Caco-2 (cell line): ENCODE measurements around the gene ZNF35. TPM values are rescaled to one million over a fixed set of nuclear protein-coding genes. Genes with fewer than 3 reads are reported as not detected.

Experiments
- BruUV-seq: library from RNA; stranded (reverse); fragments of 400-500 nt; replicated peaks from 2 replicates; lab custom pipeline; 2021; lab: Mats Ljungman, UMichigan
- CTCF ChIA-PET: fragments of 300-600 bp; sonication (Branson Sonifier 250); formaldehyde crosslinking; loops from one replicate; lab custom pipeline; 2022; ENCODE audit warnings: antibody characterized with exemption; lab: Charles Lee
- POLR2A ChIA-PET: fragments of 300-600 bp; sonication (Branson Sonifier 250); formaldehyde crosslinking; loops from one replicate; lab custom pipeline; 2022; ENCODE audit warnings: antibody characterized with exemption; lab: Charles Lee
- DNase-seq, 2 experiments: peaks; one replicate each; pipeline versions ENCODE4 v3.0.0 to v3.0.0-alpha.2; 2020 to 2022
- H3K27me3 ChIP-seq: replicated peaks from 2 replicates; pipeline ENCODE4 v1.6.0; 2011; ENCODE audit warnings: low read length; ENCODE audit not compliant: control insufficient read depth, insufficient read depth
- H3K36me3 ChIP-seq: 2 replicates; pipeline ENCODE4 v1.5.1; 2011; ENCODE audit warnings: low read length; ENCODE audit not compliant: control insufficient read depth, insufficient read depth
- H3K4me1 ChIP-seq: fragments of 250-450 bp; sonication (Bioruptor Pico); 2 replicates; pipeline ENCODE4 v1.5.1; 2020; ENCODE audit warnings: mild to moderate bottlenecking
- H3K4me3 ChIP-seq: 2 replicates; pipeline ENCODE4 v1.5.1; 2011; ENCODE audit warnings: low read depth, mild to moderate bottlenecking, control low read depth, low read length
- H3K9me3 ChIP-seq: fragments of 250-450 bp; sonication (Bioruptor Pico); 2 replicates; pipeline ENCODE4 v1.5.1; 2020; ENCODE audit warnings: mild to moderate bottlenecking, moderate library complexity
- H3K27ac Mint-ChIP-seq: one replicate; pipeline ENCODE4 v1.8.0; 2022; ENCODE audit warnings: mixed read lengths; ENCODE audit not compliant: unreplicated experiment
- H3K27me3 Mint-ChIP-seq: one replicate; pipeline ENCODE4 v1.8.0; 2022; ENCODE audit warnings: mixed read lengths; ENCODE audit not compliant: insufficient read depth, unreplicated experiment
- H3K36me3 Mint-ChIP-seq: one replicate; pipeline ENCODE4 v1.8.0; 2022; ENCODE audit warnings: mild to moderate bottlenecking, mixed read lengths; ENCODE audit not compliant: insufficient read depth, unreplicated experiment
- H3K4me1 Mint-ChIP-seq: one replicate; pipeline ENCODE4 v1.8.0; 2022; ENCODE audit warnings: low read depth, mixed read lengths; ENCODE audit not compliant: unreplicated experiment
- H3K4me3 Mint-ChIP-seq: one replicate; pipeline ENCODE4 v1.8.0; 2022; ENCODE audit warnings: mild to moderate bottlenecking, moderate library complexity, mixed read lengths; ENCODE audit not compliant: unreplicated experiment
- H3K9me3 Mint-ChIP-seq: one replicate; pipeline ENCODE4 v1.8.0; 2022; ENCODE audit warnings: mixed read lengths; ENCODE audit not compliant: unreplicated experiment
- CTCF ChIP-seq, 2 experiments: fragments of 200-600 bp in 1 of 2; IDR thresholded peaks; 1 replicate in 1 of 2; 2 replicates in 1 of 2; pipeline versions ENCODE4 v1.5.1 to v1.8.0; 2011 to 2022; ENCODE audit warnings: antibody characterized with exemption in 1 of 2, control low read depth in 1 of 2, inconsistent platforms in 1 of 2, low read depth in 1 of 2, low read length in 1 of 2, mild to moderate bottlenecking in 1 of 2, moderate library complexity in 1 of 2; ENCODE audit not compliant: insufficient read depth in 1 of 2, severe bottlenecking in 1 of 2, unreplicated experiment in 1 of 2
- intact Hi-C: fragments of 100-400 bp; cut with micrococcal nuclease; formaldehyde crosslinking; loops from one replicate; pipeline ENCODE4 v1.10.0; 2022; ENCODE audit not compliant: unreplicated experiment
- total RNA-seq: library from RNA; stranded (reverse); gene quantifications from 2 replicates; pipeline ENCODE4 v1.2.3, GENCODE V29; 2022

The ZNF35 gene
- total RNA-seq, 1 experiment from 2014 or later = 14.7 TPM

GRCh38 chr3:44685128-44685800 is 36.7 kb downstream of the ZNF35 start:
- Histone ChIP-seq H3K27me3 (no peaks in the 10 kb centered on the region), H3K36me3 (no peaks in the 10 kb centered on the region), H3K9me3 (peaks cover 4% of the 10 kb centered on the region; the same call in 1 of the 2 replicates), H3K4me1 (no peaks in the 10 kb centered on the region), H3K4me3 (no peak overlapping the region)
- no peaks in the 10 kb centered on the region for H3K4me1 Mint-ChIP-seq
- intact Hi-C loops = no loop called here
- BruUV-seq = no TSS peak
- no peak for TF ChIP-seq CTCF (IDR thresholded peaks at IDR 0.05; ENCODE audit: insufficient read depth in 1 of 2, low read depth in 1 of 2, low read length in 1 of 2, severe bottlenecking in 1 of 2, unreplicated experiment in 1 of 2)
- DNase-seq = no peak
- H3K27me3 Mint-ChIP-seq = peaks cover 6% of the 10 kb centered on the region
- no peaks in the 10 kb centered on the region for H3K36me3 Mint-ChIP-seq
- peaks cover 20% of the 10 kb centered on the region for H3K9me3 Mint-ChIP-seq
- H3K27ac Mint-ChIP-seq = no peak overlapping the region
- POLR2A ChIA-PET = no interaction called here
- CTCF ChIA-PET = no interaction called here
- H3K4me3 Mint-ChIP-seq = no peak overlapping the region

GRCh38 chr3:44687898-44688297 is 39.4 kb downstream of the ZNF35 start:
- no peak for TF ChIP-seq CTCF (IDR thresholded peaks at IDR 0.05; ENCODE audit: insufficient read depth in 1 of 2, low read depth in 1 of 2, low read length in 1 of 2, severe bottlenecking in 1 of 2, unreplicated experiment in 1 of 2)
- no peak for DNase-seq
- intact Hi-C loops = no loop called here
- POLR2A ChIA-PET = no interaction called here
- Mint-ChIP-seq H3K27ac (no peak overlapping the region), H3K4me1 (no peaks in the 10 kb centered on the region), H3K9me3 (peaks cover 30% of the 10 kb centered on the region), H3K36me3 (no peaks in the 10 kb centered on the region), H3K4me3 (no peak overlapping the region), H3K27me3 (peaks cover 12% of the 10 kb centered on the region)
- Histone ChIP-seq H3K36me3 (no peaks in the 10 kb centered on the region), H3K4me3 (no peak overlapping the region), H3K27me3 (no peaks in the 10 kb centered on the region), H3K9me3 (peaks cover 4% of the 10 kb centered on the region; the same call in 1 of the 2 replicates), H3K4me1 (no peaks in the 10 kb centered on the region)
- no TSS peak for BruUV-seq
- CTCF ChIA-PET = no interaction called here

Other genes with a start within 250 kb of the ZNF35 start
- gene ZNF445, start 171.1 kb upstream of the ZNF35 start, total RNA-seq = 19.0 TPM in 2 replicates
- gene ZKSCAN7, start 93.5 kb upstream of the ZNF35 start, total RNA-seq = not detected in 2 replicates
- gene ZNF660, start 63.8 kb upstream of the ZNF35 start, total RNA-seq = not detected in 2 replicates
- gene ZNF197, start 23.7 kb upstream of the ZNF35 start, total RNA-seq = 10.5 and 10.6 TPM in 2 replicates
- gene ZNF502, start 63.9 kb downstream of the ZNF35 start, total RNA-seq = 2.0 TPM in 2 replicates
- gene ZNF501, start 80.9 kb downstream of the ZNF35 start, total RNA-seq = 3.2 and 3.3 TPM in 2 replicates
- 29.0 and 29.8 TPM in 2 replicates for gene KIAA1143, start 112.9 kb downstream of the ZNF35 start, total RNA-seq
- gene KIF15, start 113.1 kb downstream of the ZNF35 start, total RNA-seq = 22.4 and 25.3 TPM in 2 replicates
- gene TMEM42, start 213.2 kb downstream of the ZNF35 start, total RNA-seq = 8.0 and 8.8 TPM in 2 replicates
- gene TGM4, start 225.9 kb downstream of the ZNF35 start, total RNA-seq = not detected in 2 replicates